Right kidney (tissue), 1 donor: ENCODE measurements around the gene ZNF26.

Experiments
- DNase-seq: peaks from one replicate; pipeline ENCODE4 v3.0.0-alpha.2; 2016

ZNF26 gene

GRCh38 chr12:133063556-133063955, 77.4 kb downstream of the ZNF26 start:
- no peak for DNase-seq

GRCh38 chr12:133073836-133074235, 87.7 kb downstream of the ZNF26 start:
- no peak for DNase-seq
